ENCODE results near the gene SLC22A23.

DNA sequence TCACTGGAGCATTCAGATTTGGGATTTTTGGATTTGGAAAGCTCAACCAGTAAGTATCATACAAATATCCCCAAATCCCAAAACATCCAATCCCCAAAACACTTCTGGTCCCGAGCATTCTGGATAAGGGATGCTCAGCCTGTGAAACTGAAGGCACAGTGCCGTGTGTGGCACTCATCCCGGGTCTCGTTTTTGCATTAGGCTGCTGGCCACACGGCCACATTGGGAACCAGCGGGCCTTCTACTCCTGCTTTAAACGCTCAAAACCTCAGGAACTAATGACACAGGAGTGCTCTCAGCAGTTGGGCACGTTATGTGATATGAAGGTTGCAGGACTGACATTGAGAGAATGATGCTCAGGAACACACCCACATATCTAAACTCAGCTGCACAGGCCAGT, 162.5 kb downstream of the SLC22A23 start:
- TF ChIP-seq POLR2AphosphoS5 (IDR thresholded peaks at IDR 0.05; ENCODE audit: low read depth, low read length) (no peak), POLR2A (IDR thresholded peaks at IDR 0.05; ENCODE audit: low read depth, low read length) (no peak)

Measured in GM12892 (cell line).